Measurements from ENCODE around the gene CNNM3. TPM values are rescaled to one million over a fixed set of nuclear protein-coding genes. Genes with fewer than 3 reads are reported as not detected.

CNNM3 gene
- total and polyA plus RNA-seq, 4 donors: 7.2 to 31.4 (median 14.6) TPM

GRCh38 chr2:96856776-96857666 is 41.0 kb downstream of the CNNM3 start:
- H3K36me3 ChIP-seq (ENCODE audit: control insufficient read depth in 4 of 4, insufficient read depth in 4 of 4, low read length in 4 of 4): peaks cover 0 to 24% (median 18%) of the 10 kb centered on the region in 4 donors
- H3K9me3 ChIP-seq (ENCODE audit: control insufficient read depth in 4 of 4, insufficient read depth in 3 of 4, low read length in 3 of 4): no peaks in the 10 kb centered on the region
- no peak for ATAC-seq (ENCODE audit: insufficient read depth, low FRiP score)
- peak in 2 of 3 donors; percentile 9 to 42 for DNase-seq
- H3K27me3 ChIP-seq (ENCODE audit: control insufficient read depth in 3 of 3, insufficient read depth in 3 of 3, low read length in 2 of 3): no peaks in the 10 kb centered on the region
- H3K4me1 ChIP-seq (ENCODE audit: control insufficient read depth in 5 of 5, insufficient read depth in 5 of 5, low read length in 5 of 5): peaks cover 0 to 29% (median 4%) of the 10 kb centered on the region in 5 donors
- 12 to 13% methylated on average over 27 of the region's 27 CpGs for WGBS, 2 donors
- peak overlapping the region; percentile 83 for H3K4me3 ChIP-seq
- peak overlapping the region; percentile 7 to 73 for H3K9ac ChIP-seq (ENCODE audit: insufficient read depth in 1 of 2, low read length in 2 of 2)
- peak overlapping the region; percentile 76 to 91 for H3K27ac ChIP-seq (ENCODE audit: low read depth in 1 of 2, low read length in 1 of 2)
- TF ChIP-seq CTCF (IDR thresholded peaks at IDR 0.05; ENCODE audit: control extremely low read depth, extremely low read depth): no peak

GRCh38 chr2:96857667-96858372 is 41.8 kb downstream of the CNNM3 start, which contains the start of gene ANKRD39:
Gene ANKRD39, minus strand, starts transcription at chr2:96858016. Its CDS starts 29 bp downstream, at chr2:96857987.
- H3K27ac ChIP-seq (ENCODE audit: low read depth in 1 of 2, low read length in 1 of 2): peak within 1 kb of the TSS; percentile 76 to 91
- H3K4me3 ChIP-seq: peak within 1 kb of the TSS; percentile 83
- H3K36me3 ChIP-seq (ENCODE audit: control insufficient read depth in 4 of 4, insufficient read depth in 4 of 4, low read length in 4 of 4): peaks cover 0 to 24% (median 19%) of the 10 kb centered on the region in 4 donors
- no peaks in the 10 kb centered on the region for H3K9me3 ChIP-seq (ENCODE audit: control insufficient read depth in 4 of 4, insufficient read depth in 3 of 4, low read length in 3 of 4)
- peaks cover 0 to 29% (median 4%) of the 10 kb centered on the region in 5 donors for H3K4me1 ChIP-seq (ENCODE audit: control insufficient read depth in 5 of 5, insufficient read depth in 5 of 5, low read length in 5 of 5)
- peak; percentile 93 for TF ChIP-seq CTCF (IDR thresholded peaks at IDR 0.05; ENCODE audit: control extremely low read depth, extremely low read depth)
- WGBS, 2 donors: 0% methylated on average over 64 to 81 of the region's 81 CpGs
- H3K27me3 ChIP-seq (ENCODE audit: control insufficient read depth in 3 of 3, insufficient read depth in 3 of 3, low read length in 2 of 3): no peaks in the 10 kb centered on the region
- ATAC-seq (ENCODE audit: insufficient read depth, low FRiP score) (peak; percentile 98), DNase-seq (peak; percentile 98 to 100 (median 99))
- peak within 1 kb of the TSS; percentile 7 to 73 for H3K9ac ChIP-seq (ENCODE audit: insufficient read depth in 1 of 2, low read length in 2 of 2)

- H3K27me3 ChIP-seq (ENCODE audit: control insufficient read depth in 3 of 3, insufficient read depth in 3 of 3, low read length in 2 of 3): no peaks in the 10 kb centered on the region
- H3K9me3 ChIP-seq (ENCODE audit: control insufficient read depth in 4 of 4, insufficient read depth in 3 of 4, low read length in 3 of 4): no peaks in the 10 kb centered on the region
- DNase-seq (peak in 2 of 3 donors; percentile 36 to 40), ATAC-seq (ENCODE audit: insufficient read depth, low FRiP score) (no peak)
- peaks cover 0 to 32% (median 21%) of the 10 kb centered on the region in 4 donors for H3K36me3 ChIP-seq (ENCODE audit: control insufficient read depth in 4 of 4, insufficient read depth in 4 of 4, low read length in 4 of 4)
- H3K4me1 ChIP-seq (ENCODE audit: control insufficient read depth in 5 of 5, insufficient read depth in 5 of 5, low read length in 5 of 5): peaks cover 0 to 29% (median 4%) of the 10 kb centered on the region in 5 donors
- H3K27ac ChIP-seq (ENCODE audit: low read depth in 1 of 2, low read length in 1 of 2): peak overlapping the region in 1 of 2 donors; percentile 65
- no peak for TF ChIP-seq CTCF (IDR thresholded peaks at IDR 0.05; ENCODE audit: control extremely low read depth, extremely low read depth)
- H3K4me3 ChIP-seq: no peak overlapping the region
- WGBS, 2 donors: 64 to 70% methylated on average over 11 of the region's 11 CpGs
- no peak overlapping the region for H3K9ac ChIP-seq (ENCODE audit: insufficient read depth in 1 of 2, low read length in 2 of 2)
Measured at GRCh38 chr2:96859099-96859649, 43.1 kb downstream of the CNNM3 start.

Measured in lung (tissue), 12 donors.